CD14-positive monocyte (primary cell): ENCODE measurements around the gene USP54. TPM values are rescaled to one million over a fixed set of nuclear protein-coding genes. Genes with fewer than 3 reads are reported as not detected.

Experiments used
- DNase-seq, 3 donors: peaks; one replicate each; pipeline ENCODE4 v3.0.0-alpha.2; 2011 to 2022
- H2AFZ ChIP-seq: 2 replicates; pipeline ENCODE4 v1.6.0; 2012; ENCODE audit warnings: mild to moderate bottlenecking, low read depth, low read length, inconsistent platforms; ENCODE audit not compliant: insufficient read depth, poor library complexity, severe bottlenecking
- H3K27ac ChIP-seq, 2 donors: 1 replicate in 1 of 2; 2 replicates in 1 of 2; pipeline ENCODE4 v1.5.1; 2012 to 2013; ENCODE audit warnings: low read length in 2 of 2, control low read depth in 1 of 2, inconsistent platforms in 1 of 2, low read depth in 1 of 2, mild to moderate bottlenecking in 1 of 2
- H3K27me3 ChIP-seq, 2 donors: one replicate each; pipeline versions ENCODE4 v1.6.0 to v1.6.1; 2011 to 2013; ENCODE audit warnings: low read length in 2 of 2; ENCODE audit not compliant: control insufficient read depth in 2 of 2, insufficient read depth in 2 of 2
- H3K36me3 ChIP-seq, 2 donors: replicated peaks in 1 of 2; 1 replicate in 1 of 2; 2 replicates in 1 of 2; pipeline versions ENCODE4 v1.5.1 to v1.6.1; 2012 to 2013; ENCODE audit warnings: low read length in 2 of 2, control low read depth in 1 of 2, inconsistent platforms in 1 of 2, mild to moderate bottlenecking in 1 of 2; ENCODE audit not compliant: insufficient read depth in 2 of 2, control insufficient read depth in 1 of 2
- H3K4me1 ChIP-seq, 2 donors: 1 replicate in 1 of 2; 2 replicates in 1 of 2; pipeline versions ENCODE4 v1.5.1 to v1.6.1; 2012 to 2013; ENCODE audit warnings: low read length in 2 of 2, control low read depth in 1 of 2, inconsistent platforms in 1 of 2, mild to moderate bottlenecking in 1 of 2, moderate library complexity in 1 of 2; ENCODE audit not compliant: insufficient read depth in 2 of 2, control insufficient read depth in 1 of 2
- H3K4me2 ChIP-seq: replicated peaks from 2 replicates; pipeline ENCODE3; 2012; ENCODE audit warnings: low read length, moderate library complexity, mild to moderate bottlenecking; ENCODE audit not compliant: poor library complexity, severe bottlenecking; ENCODE audit errors: extremely low read depth
- H3K4me3 ChIP-seq, 3 experiments: fragments of 200-600 bp in 1 of 3; sonication (generic) in 1 of 3; replicated peaks in 1 of 3; 1 replicate in 2 of 3; 2 replicates in 1 of 3; pipeline ENCODE4 v1.5.1; 2011 to 2013; ENCODE audit warnings: low read length in 3 of 3, mild to moderate bottlenecking in 3 of 3, control low read depth in 2 of 3, low read depth in 2 of 3, inconsistent platforms in 1 of 3, moderate library complexity in 1 of 3
- H3K79me2 ChIP-seq: 2 replicates; pipeline ENCODE4 v1.6.0; 2012; ENCODE audit warnings: mild to moderate bottlenecking, control low read depth, inconsistent platforms, low read length, moderate library complexity; ENCODE audit not compliant: insufficient read depth
- H3K9ac ChIP-seq: 2 replicates; pipeline ENCODE4 v1.6.0; 2017; ENCODE audit warnings: low read length, mild to moderate bottlenecking; ENCODE audit not compliant: insufficient read depth, poor library complexity, severe bottlenecking
- H3K9me3 ChIP-seq, 2 donors: replicated peaks in 1 of 2; 1 replicate in 1 of 2; 2 replicates in 1 of 2; pipeline versions ENCODE4 v1.5.1 to v1.6.1; 2012 to 2013; ENCODE audit warnings: low read length in 2 of 2, control low read depth in 1 of 2; ENCODE audit not compliant: control insufficient read depth in 1 of 2, insufficient read depth in 1 of 2
- H4K20me1 ChIP-seq: 2 replicates; pipeline ENCODE4 v1.6.0; 2012; ENCODE audit warnings: mild to moderate bottlenecking, low read length, control low read depth, moderate library complexity; ENCODE audit not compliant: insufficient read depth
- H3K27ac Mint-ChIP-seq, 7 donors: one replicate each; pipeline ENCODE4 v1.8.0; 2020; ENCODE audit warnings: mild to moderate bottlenecking in 7 of 7, mixed read lengths in 7 of 7, moderate library complexity in 6 of 7, inconsistent platforms in 2 of 7
- H3K27me3 Mint-ChIP-seq, 3 donors: one replicate each; pipeline ENCODE4 v1.8.0; 2021 to 2022; ENCODE audit warnings: low read depth in 3 of 3, mild to moderate bottlenecking in 3 of 3, mixed read lengths in 3 of 3, moderate library complexity in 3 of 3, inconsistent platforms in 1 of 3
- H3K36me3 Mint-ChIP-seq, 2 donors: one replicate each; pipeline ENCODE4 v1.8.0; 2020; ENCODE audit warnings: mixed read lengths in 2 of 2, inconsistent platforms in 1 of 2, mild to moderate bottlenecking in 1 of 2
- H3K4me1 Mint-ChIP-seq: one replicate; pipeline ENCODE4 v1.8.0; 2020; ENCODE audit warnings: mild to moderate bottlenecking, mixed read lengths
- H3K4me3 Mint-ChIP-seq, 2 donors: one replicate each; pipeline ENCODE4 v1.8.0; 2020; ENCODE audit warnings: mild to moderate bottlenecking in 2 of 2, mixed read lengths in 2 of 2, moderate library complexity in 1 of 2
- H3K9me3 Mint-ChIP-seq, 7 donors: one replicate each; pipeline ENCODE4 v1.8.0; 2020 to 2022; ENCODE audit warnings: mixed read lengths in 7 of 7, mild to moderate bottlenecking in 6 of 7, moderate library complexity in 6 of 7, inconsistent platforms in 2 of 7
- whole genome bisulfite sequencing: methylation state at CpG from one replicate; pipeline ENCODE4 v1.1.5; 2013; ENCODE audit warnings: missing lambda C conversion rate; ENCODE audit not compliant: insufficient coverage; 5-methylcytosine and 5-hydroxymethylcytosine counted together
- intact Hi-C, 2 donors: fragments of 100-400 bp; cut with micrococcal nuclease; formaldehyde crosslinking; loops; one replicate each; pipeline versions ENCODE4 v1.15.0 to v1.15.1; 2023
- polyA plus RNA-seq, 3 donors: library from polyadenylated mRNA; depleted of rRNA in 1 of 3; unstranded in 2 of 3; stranded (reverse) in 1 of 3; fragments of 300-500 nt in 2 of 3; fragments of >200 nt in 1 of 3; fragmentation: Illumina TruSeq in 2 of 3; gene quantifications; 1 replicate in 2 of 3; 2 replicates in 1 of 3; pipeline ENCODE4 v1.2.3, GENCODE V29; 2012 to 2021
- TF ChIP-seq, protein P1 (sequence below): fragments of 200-600 bp; IDR thresholded peaks from one replicate; pipeline ENCODE4 v1.8.0; 2022; ENCODE audit warnings: antibody characterized with exemption, mild to moderate bottlenecking

USP54 gene
- polyA plus RNA-seq, 3 donors = 0.28 to 2.4 (median 0.55) TPM

DNA sequence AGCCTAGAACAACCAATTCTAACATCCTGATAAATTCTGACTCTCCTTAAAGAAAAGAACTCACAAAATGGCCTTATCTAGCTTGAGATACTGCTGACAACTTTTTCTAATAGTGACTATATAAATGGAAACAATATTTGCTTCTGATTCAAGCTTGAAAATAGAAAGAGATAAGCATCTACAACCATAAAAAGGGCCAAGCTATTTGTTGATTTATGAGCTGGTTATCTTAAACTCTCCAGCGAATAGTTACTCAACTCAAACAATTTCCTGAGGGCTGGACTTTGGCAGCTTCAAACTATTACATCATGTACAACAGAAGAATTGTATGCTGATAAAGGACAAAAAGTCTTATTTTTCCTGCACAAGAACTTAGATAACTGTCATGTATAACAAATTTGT is 4.6 kb downstream of the USP54 start:
- no peaks in the 10 kb centered on the region for H3K36me3 ChIP-seq
- H4K20me1 ChIP-seq = no peaks in the 10 kb centered on the region
- no peaks in the 10 kb centered on the region for H3K27me3 ChIP-seq
- peak overlapping the region; percentile 23 for H2AFZ ChIP-seq
- peaks cover 12 to 20% of the 10 kb centered on the region in 2 donors for H3K4me1 ChIP-seq
- peak overlapping the region; percentile 12 for H3K4me2 ChIP-seq
- Mint-ChIP-seq H3K36me3 (no peaks in the 10 kb centered on the region), H3K4me1 (peaks cover 27% of the 10 kb centered on the region), H3K27ac (no peak overlapping the region), H3K27me3 (peaks cover 0 to 3% (median 0%) of the 10 kb centered on the region in 3 donors), H3K4me3 (no peak overlapping the region), H3K9me3 (peaks cover 0 to 4% (median 0%) of the 10 kb centered on the region in 7 donors)
- no peaks in the 10 kb centered on the region for H3K79me2 ChIP-seq
- H3K9ac ChIP-seq = no peak overlapping the region
- TF ChIP-seq, protein P1, sequence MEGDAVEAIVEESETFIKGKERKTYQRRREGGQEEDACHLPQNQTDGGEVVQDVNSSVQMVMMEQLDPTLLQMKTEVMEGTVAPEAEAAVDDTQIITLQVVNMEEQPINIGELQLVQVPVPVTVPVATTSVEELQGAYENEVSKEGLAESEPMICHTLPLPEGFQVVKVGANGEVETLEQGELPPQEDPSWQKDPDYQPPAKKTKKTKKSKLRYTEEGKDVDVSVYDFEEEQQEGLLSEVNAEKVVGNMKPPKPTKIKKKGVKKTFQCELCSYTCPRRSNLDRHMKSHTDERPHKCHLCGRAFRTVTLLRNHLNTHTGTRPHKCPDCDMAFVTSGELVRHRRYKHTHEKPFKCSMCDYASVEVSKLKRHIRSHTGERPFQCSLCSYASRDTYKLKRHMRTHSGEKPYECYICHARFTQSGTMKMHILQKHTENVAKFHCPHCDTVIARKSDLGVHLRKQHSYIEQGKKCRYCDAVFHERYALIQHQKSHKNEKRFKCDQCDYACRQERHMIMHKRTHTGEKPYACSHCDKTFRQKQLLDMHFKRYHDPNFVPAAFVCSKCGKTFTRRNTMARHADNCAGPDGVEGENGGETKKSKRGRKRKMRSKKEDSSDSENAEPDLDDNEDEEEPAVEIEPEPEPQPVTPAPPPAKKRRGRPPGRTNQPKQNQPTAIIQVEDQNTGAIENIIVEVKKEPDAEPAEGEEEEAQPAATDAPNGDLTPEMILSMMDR = no peak
- no peak overlapping the region for H3K4me3 ChIP-seq
- no CpG with 5 or more reads among the region's 1 CpG for WGBS
- no peak for DNase-seq
- intact Hi-C loops = no loop called here
- H3K9me3 ChIP-seq = peaks cover 0 to 2% of the 10 kb centered on the region in 2 donors
- H3K27ac ChIP-seq = no peak overlapping the region

DNA sequence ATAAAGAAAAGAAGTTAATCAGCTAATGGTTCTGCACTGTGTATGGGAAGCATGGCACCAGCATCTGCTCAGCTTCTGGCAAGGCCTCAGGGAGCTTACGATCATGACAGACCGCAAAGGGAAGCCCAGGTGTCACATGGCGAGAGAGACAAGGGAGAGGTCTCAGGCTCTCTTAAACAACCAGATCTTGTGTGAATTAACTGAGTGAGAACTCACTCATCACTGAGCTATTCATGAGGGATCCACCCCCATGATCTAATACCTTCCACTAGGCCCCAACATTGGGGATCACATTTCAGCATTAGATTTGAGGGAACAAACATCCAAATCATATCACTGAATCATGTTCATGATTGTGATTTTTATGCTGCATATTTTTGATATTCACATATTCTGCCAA is 5.8 kb downstream of the USP54 start:
- H3K9me3 ChIP-seq = peaks cover 0 to 2% of the 10 kb centered on the region in 2 donors
- no peak overlapping the region for H3K27ac ChIP-seq
- TF ChIP-seq, protein P1 = no peak
- no peak overlapping the region for H3K4me3 ChIP-seq
- WGBS = 93% methylated on average over 2 of the region's 3 CpGs
- intact Hi-C loops = no loop called here
- no peak overlapping the region for H3K9ac ChIP-seq
- Mint-ChIP-seq H3K27ac (no peak overlapping the region), H3K4me3 (no peak overlapping the region), H3K36me3 (no peaks in the 10 kb centered on the region), H3K27me3 (peaks cover 0 to 3% (median 0%) of the 10 kb centered on the region in 3 donors), H3K9me3 (peaks cover 0 to 4% (median 0%) of the 10 kb centered on the region in 7 donors), H3K4me1 (peaks cover 19% of the 10 kb centered on the region)
- no peaks in the 10 kb centered on the region for H3K79me2 ChIP-seq
- H2AFZ ChIP-seq = no peak overlapping the region
- no peaks in the 10 kb centered on the region for H3K27me3 ChIP-seq
- peaks cover 5 to 12% of the 10 kb centered on the region in 2 donors for H3K4me1 ChIP-seq
- H4K20me1 ChIP-seq = no peaks in the 10 kb centered on the region
- H3K4me2 ChIP-seq = no peak overlapping the region
- no peaks in the 10 kb centered on the region for H3K36me3 ChIP-seq
- DNase-seq = no peak
